CD4-positive, CD25-positive, alpha-beta regulatory T cell (primary cell): ENCODE measurements around the gene PPP4R3B. TPM values are rescaled to one million over a fixed set of nuclear protein-coding genes. Genes with fewer than 3 reads are reported as not detected.

Source experiments
- ATAC-seq, 2 donors: fragments of 150-1000 bp; cut with Tn5 transposase; one replicate each; pipeline ENCODE4 v1.10.0; 2021; ENCODE audit warnings: low read depth in 2 of 2, moderate number of reproducible peaks in 2 of 2, moderate library complexity in 1 of 2
- DNase-seq, 3 donors: peaks; one replicate each; pipeline versions ENCODE4 v3.0.0 to v3.0.0-alpha.2; 2012 to 2022; ENCODE audit warnings: mixed read lengths in 1 of 3
- H3K27ac ChIP-seq: one replicate; pipeline ENCODE4 v1.7.0; 2013; ENCODE audit warnings: mild to moderate bottlenecking, low read length; ENCODE audit not compliant: insufficient read depth, poor library complexity, severe bottlenecking
- H3K27me3 ChIP-seq: one replicate; pipeline ENCODE4 v1.7.0; 2013; ENCODE audit warnings: low read length; ENCODE audit not compliant: control insufficient read depth, insufficient read depth
- H3K36me3 ChIP-seq: one replicate; pipeline ENCODE4 v1.7.0; 2013; ENCODE audit warnings: mild to moderate bottlenecking, low read length, moderate library complexity; ENCODE audit not compliant: control insufficient read depth, insufficient read depth
- H3K4me1 ChIP-seq: 2 replicates; pipeline ENCODE4 v1.7.0; 2013; ENCODE audit warnings: mild to moderate bottlenecking, low read length; ENCODE audit not compliant: insufficient read depth, control insufficient read depth, poor library complexity, severe bottlenecking
- H3K4me3 ChIP-seq: one replicate; pipeline ENCODE4 v1.7.0; 2013; ENCODE audit warnings: low read depth, mild to moderate bottlenecking, low read length, moderate library complexity
- H3K9me3 ChIP-seq, 2 experiments: 1 replicate in 1 of 2; 2 replicates in 1 of 2; pipeline ENCODE4 v1.7.0; 2013; ENCODE audit warnings: low read length in 2 of 2, mild to moderate bottlenecking in 1 of 2, moderate library complexity in 1 of 2; ENCODE audit not compliant: control insufficient read depth in 2 of 2
- H3K27ac Mint-ChIP-seq, 3 donors: one replicate each; pipeline ENCODE4 v1.8.0; 2020 to 2022; ENCODE audit warnings: mild to moderate bottlenecking in 3 of 3, mixed read lengths in 3 of 3, moderate library complexity in 2 of 3
- H3K27me3 Mint-ChIP-seq: one replicate; pipeline ENCODE4 v1.8.0; 2022; ENCODE audit warnings: mild to moderate bottlenecking, mixed read lengths
- H3K36me3 Mint-ChIP-seq: one replicate; pipeline ENCODE4 v1.8.0; 2020; ENCODE audit warnings: mixed read lengths
- H3K4me1 Mint-ChIP-seq, 4 donors: one replicate each; pipeline ENCODE4 v1.8.0; 2020 to 2022; ENCODE audit warnings: mixed read lengths in 4 of 4, mild to moderate bottlenecking in 1 of 4
- H3K4me3 Mint-ChIP-seq, 4 donors: one replicate each; pipeline ENCODE4 v1.8.0; 2020 to 2022; ENCODE audit warnings: mild to moderate bottlenecking in 4 of 4, mixed read lengths in 4 of 4, moderate library complexity in 3 of 4
- H3K9me3 Mint-ChIP-seq, 7 donors: one replicate each; pipeline ENCODE4 v1.8.0; 2020 to 2022; ENCODE audit warnings: mixed read lengths in 7 of 7, mild to moderate bottlenecking in 3 of 7, moderate library complexity in 2 of 7
- polyA plus RNA-seq, 4 donors: library from polyadenylated mRNA; unstranded; fragments of 300-500 nt; fragmentation: Illumina TruSeq; gene quantifications; one replicate each; pipeline ENCODE4 v1.2.3, GENCODE V29; 2021
- total RNA-seq: library from RNA; stranded (reverse); gene quantifications from one replicate; pipeline ENCODE4 v1.2.3, GENCODE V29; 2022

PPP4R3B gene
- total and polyA plus RNA-seq, 5 donors from 2014 or later: 71.8 to 85.4 (median 77.6) TPM

DNA sequence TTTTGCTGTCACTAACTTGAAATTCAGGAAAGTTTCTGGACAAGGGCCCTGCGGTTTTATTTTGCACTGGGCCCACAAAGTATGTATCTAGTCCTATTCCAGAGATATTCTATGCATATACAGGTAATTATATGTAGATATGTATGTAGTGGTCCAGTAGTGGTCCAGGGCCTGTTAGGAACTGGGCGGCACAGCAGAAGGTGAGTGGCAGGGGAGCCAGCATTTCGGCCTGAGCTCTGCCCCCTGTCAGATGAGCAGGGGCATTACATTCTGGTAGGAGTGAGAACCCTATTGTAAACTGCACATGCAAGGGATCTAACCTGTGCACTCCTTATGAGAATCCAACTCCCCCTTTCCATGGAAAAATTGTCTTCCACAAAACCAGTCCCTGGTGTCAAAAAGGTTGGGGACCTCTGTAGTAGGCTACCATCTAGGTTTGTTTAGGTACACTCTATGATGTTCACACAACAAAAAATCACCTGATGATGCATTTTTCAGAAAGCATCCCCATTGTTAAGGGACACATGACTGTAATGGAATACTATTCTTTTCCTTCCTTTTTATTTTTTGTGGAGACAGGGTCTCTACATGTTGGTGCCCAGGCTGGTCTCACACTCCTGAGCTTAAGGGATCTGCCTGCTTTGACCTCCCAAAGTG, 2.8 kb upstream of the PPP4R3B start:
- H3K4me1 Mint-ChIP-seq: peaks cover 21 to 49% (median 35%) of the 10 kb centered on the region in 4 donors
- no peaks in the 10 kb centered on the region for H3K9me3 Mint-ChIP-seq
- DNase-seq (peak in 1 of 3 donors; percentile 27), ATAC-seq (no peak)
- Histone ChIP-seq H3K4me3 (peak overlapping the region; percentile 56), H3K4me1 (peaks cover 79% of the 10 kb centered on the region), H3K9me3 (no peaks in the 10 kb centered on the region), H3K27me3 (no peaks in the 10 kb centered on the region), H3K27ac (no peak overlapping the region), H3K36me3 (peaks cover 17% of the 10 kb centered on the region)
- peaks cover 19% of the 10 kb centered on the region for H3K36me3 Mint-ChIP-seq
- H3K27ac Mint-ChIP-seq: peak overlapping the region in 1 of 3 donors; percentile 68
- H3K27me3 Mint-ChIP-seq: no peaks in the 10 kb centered on the region
- peak overlapping the region in 2 of 4 donors; percentile 59 to 83 for H3K4me3 Mint-ChIP-seq

DNA sequence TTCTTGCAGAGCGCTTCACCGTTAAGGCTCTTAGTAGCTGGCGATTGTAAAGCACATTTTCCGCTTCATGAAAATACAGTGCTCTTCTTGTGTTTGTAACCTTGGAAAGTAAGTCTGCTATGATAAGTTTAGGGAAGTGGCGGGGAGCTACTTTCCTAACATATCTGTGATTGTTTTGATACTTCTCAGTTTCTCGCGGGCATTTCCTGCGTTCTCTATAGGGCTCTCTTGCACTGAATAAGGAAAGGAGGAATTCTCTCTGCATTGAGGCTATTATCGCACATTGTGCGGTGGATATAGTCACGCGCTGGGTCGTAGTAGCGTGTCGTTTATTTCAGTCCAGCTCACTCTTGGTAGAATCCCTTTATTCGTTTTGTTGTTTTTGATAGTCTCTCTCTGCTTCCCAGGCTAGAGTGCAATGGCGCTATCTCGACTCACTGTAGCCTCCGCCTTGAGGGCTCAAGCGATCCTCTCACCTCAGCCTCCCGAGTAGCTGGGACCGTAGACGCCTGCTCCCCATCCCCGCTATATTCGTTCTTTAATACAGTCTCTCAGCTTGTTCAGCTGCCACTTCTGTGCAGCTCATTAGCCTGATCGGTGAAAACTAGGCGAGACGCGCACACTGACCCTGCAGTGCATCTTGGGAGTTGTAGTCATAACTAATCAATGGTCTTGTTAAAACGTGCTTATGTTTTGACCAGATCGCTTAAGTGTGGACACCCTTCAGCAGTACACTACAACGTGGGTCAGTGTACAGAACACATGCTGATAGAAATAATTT, 1.0 kb upstream of the PPP4R3B start:
- peaks cover 73% of the 10 kb centered on the region for H3K4me1 ChIP-seq
- no peak overlapping the region for H3K4me3 Mint-ChIP-seq
- no peaks in the 10 kb centered on the region for H3K27me3 ChIP-seq
- H3K36me3 Mint-ChIP-seq: peaks cover 23% of the 10 kb centered on the region
- DNase-seq: peak; percentile 46 to 71 (median 61)
- H3K27ac Mint-ChIP-seq: no peak overlapping the region
- peaks cover 29% of the 10 kb centered on the region for H3K36me3 ChIP-seq
- H3K4me3 ChIP-seq: peak overlapping the region; percentile 100
- H3K9me3 ChIP-seq: no peaks in the 10 kb centered on the region
- peaks cover 21 to 46% (median 34%) of the 10 kb centered on the region in 4 donors for H3K4me1 Mint-ChIP-seq
- peak overlapping the region; percentile 100 for H3K27ac ChIP-seq
- H3K9me3 Mint-ChIP-seq: no peaks in the 10 kb centered on the region
- no peaks in the 10 kb centered on the region for H3K27me3 Mint-ChIP-seq
- ATAC-seq: peak in 1 of 2 donors; percentile 9

- Histone ChIP-seq H3K4me3 (peak overlapping the region; percentile 100), H3K9me3 (no peaks in the 10 kb centered on the region), H3K36me3 (peaks cover 30% of the 10 kb centered on the region), H3K4me1 (peaks cover 68% of the 10 kb centered on the region), H3K27ac (peak overlapping the region; percentile 100), H3K27me3 (no peaks in the 10 kb centered on the region)
- H3K4me1 Mint-ChIP-seq: peaks cover 16 to 41% (median 35%) of the 10 kb centered on the region in 4 donors
- DNase-seq: no peak
- ATAC-seq: no peak
- H3K9me3 Mint-ChIP-seq: no peaks in the 10 kb centered on the region
- no peaks in the 10 kb centered on the region for H3K27me3 Mint-ChIP-seq
- no peak overlapping the region for H3K27ac Mint-ChIP-seq
- peaks cover 23% of the 10 kb centered on the region for H3K36me3 Mint-ChIP-seq
- H3K4me3 Mint-ChIP-seq: no peak overlapping the region
These were observed 528 bp upstream of the PPP4R3B start for GRCh38 chr2:55618025-55618274.

DNA sequence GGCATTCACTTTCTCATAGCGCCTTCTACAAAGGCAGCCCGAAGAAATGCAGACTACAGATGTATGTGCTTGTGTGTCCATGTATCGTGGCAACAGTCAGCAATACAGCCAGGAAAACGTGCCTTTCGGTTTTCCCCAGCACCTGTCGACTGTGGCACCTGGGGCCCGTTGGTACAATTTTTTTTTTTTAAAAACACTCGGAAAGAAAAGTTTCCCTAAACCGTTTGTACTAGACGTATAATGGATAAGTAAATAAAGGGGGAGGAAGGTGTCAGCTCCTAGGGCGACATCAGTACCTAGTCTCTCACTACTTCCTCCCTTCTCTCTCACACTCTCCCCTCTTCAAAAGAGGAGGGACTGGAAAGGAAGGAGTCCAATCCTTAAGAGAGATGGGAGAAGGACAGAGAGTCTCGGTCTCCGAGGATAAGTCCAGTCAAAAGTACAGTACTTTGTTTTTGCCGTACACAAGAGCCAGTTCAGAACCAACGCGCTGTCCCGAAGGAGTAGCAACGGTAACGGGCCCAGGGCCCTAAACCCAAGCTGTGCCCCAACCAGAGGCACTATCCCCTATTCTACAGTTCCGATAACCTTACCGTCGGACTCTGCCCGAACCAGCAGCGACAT, 759 bp downstream of the PPP4R3B start:
- ATAC-seq (no peak), DNase-seq (peak; percentile 18 to 65 (median 44))
- H3K4me3 Mint-ChIP-seq: no peak overlapping the region

GRCh38 chr2:55611997-55612396, 5.4 kb downstream of the PPP4R3B start:
- H3K36me3 Mint-ChIP-seq: peaks cover 25% of the 10 kb centered on the region
- peaks cover 23 to 81% (median 47%) of the 10 kb centered on the region in 4 donors for H3K4me1 Mint-ChIP-seq
- H3K27ac ChIP-seq: no peak overlapping the region
- peaks cover 50% of the 10 kb centered on the region for H3K4me1 ChIP-seq
- no peak overlapping the region for H3K27ac Mint-ChIP-seq
- no peak for ATAC-seq
- no peaks in the 10 kb centered on the region for H3K9me3 Mint-ChIP-seq
- H3K9me3 ChIP-seq: no peaks in the 10 kb centered on the region
- H3K27me3 ChIP-seq: no peaks in the 10 kb centered on the region
- no peak for DNase-seq
- H3K4me3 ChIP-seq: no peak overlapping the region
- H3K4me3 Mint-ChIP-seq: peak overlapping the region in 2 of 4 donors; percentile 18 to 26
- peaks cover 35% of the 10 kb centered on the region for H3K36me3 ChIP-seq
- no peaks in the 10 kb centered on the region for H3K27me3 Mint-ChIP-seq

More for the DNA sequence above, 759 bp downstream of the PPP4R3B start:
- no peak overlapping the region for H3K27ac Mint-ChIP-seq
- peaks cover 17% of the 10 kb centered on the region for H3K36me3 Mint-ChIP-seq
- no peaks in the 10 kb centered on the region for H3K9me3 Mint-ChIP-seq
- H3K27me3 Mint-ChIP-seq: no peaks in the 10 kb centered on the region
- H3K4me1 Mint-ChIP-seq: peaks cover 9 to 37% (median 34%) of the 10 kb centered on the region in 4 donors
- H3K4me3 ChIP-seq: peak overlapping the region; percentile 99
- peak overlapping the region; percentile 100 for H3K27ac ChIP-seq
- H3K27me3 ChIP-seq: no peaks in the 10 kb centered on the region
- no peaks in the 10 kb centered on the region for H3K9me3 ChIP-seq
- peaks cover 55% of the 10 kb centered on the region for H3K4me1 ChIP-seq
- H3K36me3 ChIP-seq: peaks cover 35% of the 10 kb centered on the region

DNA sequence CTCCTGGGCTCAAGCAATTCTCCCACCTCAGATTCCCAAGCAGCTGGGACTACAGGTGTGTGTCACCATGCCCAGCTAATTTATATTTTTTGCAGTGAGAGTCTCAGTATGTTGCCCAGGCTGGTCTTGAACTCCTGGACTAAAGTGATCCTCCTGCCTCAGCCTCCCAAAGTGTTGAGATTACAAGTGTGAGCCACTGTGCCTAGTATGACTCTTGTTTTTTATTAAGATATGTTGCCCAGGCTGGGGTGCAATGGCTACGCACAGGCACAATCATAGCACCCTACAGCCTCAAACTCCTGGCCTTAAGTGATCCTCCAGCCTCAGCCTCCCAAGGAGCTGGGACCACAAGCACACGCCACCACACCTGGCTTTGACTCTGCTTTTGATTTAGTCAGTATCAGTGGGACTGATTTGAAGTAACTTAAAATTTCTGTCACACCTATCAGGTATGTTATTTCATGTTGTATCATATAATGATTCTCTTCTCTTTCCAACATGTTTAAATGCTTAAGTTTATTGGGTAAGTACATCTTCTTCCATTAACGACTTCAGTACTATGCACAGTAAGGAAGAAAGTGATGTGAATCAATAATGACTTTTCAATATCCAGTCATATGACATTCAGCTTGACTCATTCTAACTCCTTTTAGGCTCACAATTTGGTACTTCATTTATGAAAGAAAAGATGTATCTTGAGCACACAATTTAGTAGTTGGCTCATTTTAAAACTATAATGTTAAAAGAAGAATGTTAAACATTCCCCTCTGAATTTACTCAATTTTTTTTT, 6.3 kb downstream of the PPP4R3B start:
- H3K9me3 ChIP-seq: no peaks in the 10 kb centered on the region
- Mint-ChIP-seq H3K4me1 (peaks cover 23 to 82% (median 50%) of the 10 kb centered on the region in 4 donors), H3K9me3 (no peaks in the 10 kb centered on the region), H3K4me3 (peak overlapping the region in 2 of 4 donors; percentile 7 to 18), H3K36me3 (peaks cover 27% of the 10 kb centered on the region), H3K27ac (peak overlapping the region; percentile 13 to 74 (median 31)), H3K27me3 (no peaks in the 10 kb centered on the region)
- no peaks in the 10 kb centered on the region for H3K27me3 ChIP-seq
- no peak overlapping the region for H3K4me3 ChIP-seq
- ATAC-seq (no peak), DNase-seq (no peak)
- no peak overlapping the region for H3K27ac ChIP-seq
- peaks cover 45% of the 10 kb centered on the region for H3K4me1 ChIP-seq
- H3K36me3 ChIP-seq: peaks cover 35% of the 10 kb centered on the region

DNA sequence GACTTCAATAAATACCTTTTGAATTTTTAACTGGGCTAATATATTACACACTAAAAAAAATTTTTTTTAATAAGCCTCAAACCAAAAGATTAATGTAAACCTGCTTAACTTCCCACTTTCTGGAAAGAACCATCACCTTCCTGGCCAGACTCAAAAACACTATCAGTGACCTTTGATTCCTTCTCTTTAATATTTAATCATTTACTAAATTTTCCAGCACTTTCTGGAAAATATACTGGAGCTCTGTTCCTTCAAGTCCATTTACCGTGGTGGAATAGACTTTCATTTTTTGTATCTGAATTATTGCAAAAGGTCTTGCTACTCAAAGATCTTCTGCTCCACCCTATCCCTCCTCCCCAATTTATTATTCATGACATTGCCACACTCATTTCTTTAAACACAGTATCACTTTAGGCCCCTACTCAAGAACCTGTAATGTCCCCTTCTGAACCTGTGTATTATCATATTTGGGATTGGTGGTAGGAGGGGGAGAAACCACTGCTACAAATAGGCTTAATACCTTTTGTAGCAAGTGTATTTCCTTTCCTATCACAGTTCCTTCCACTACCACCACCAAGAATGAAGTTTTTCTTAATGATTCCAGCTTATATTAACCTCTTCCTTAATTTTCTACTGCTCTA, 7.4 kb downstream of the PPP4R3B start:
- Histone ChIP-seq H3K9me3 (no peaks in the 10 kb centered on the region), H3K36me3 (peaks cover 35% of the 10 kb centered on the region), H3K27me3 (no peaks in the 10 kb centered on the region), H3K4me1 (peaks cover 34% of the 10 kb centered on the region), H3K27ac (no peak overlapping the region), H3K4me3 (no peak overlapping the region)
- ATAC-seq (no peak), DNase-seq (no peak)
- no peaks in the 10 kb centered on the region for H3K9me3 Mint-ChIP-seq
- peaks cover 25 to 79% (median 46%) of the 10 kb centered on the region in 4 donors for H3K4me1 Mint-ChIP-seq
- H3K27me3 Mint-ChIP-seq: no peaks in the 10 kb centered on the region
- H3K4me3 Mint-ChIP-seq: peak overlapping the region; percentile 2 to 18 (median 4)
- H3K27ac Mint-ChIP-seq: peak overlapping the region; percentile 4 to 79 (median 18)
- peaks cover 27% of the 10 kb centered on the region for H3K36me3 Mint-ChIP-seq
